GM12865 (cell line): ENCODE measurements around the gene DAPK1.

ENCODE experiments used
- DNase-seq: peaks from one replicate; pipeline ENCODE4 v3.0.0; 2010; ENCODE audit warnings: low read depth
- H3K4me3 ChIP-seq: 2 replicates; pipeline ENCODE4 v1.5.1; 2011; ENCODE audit warnings: mild to moderate bottlenecking, low read depth, low read length, control low read depth
- CTCF ChIP-seq: IDR thresholded peaks from 2 replicates; pipeline ENCODE4 v1.5.1; 2011; ENCODE audit warnings: low read length, control low read depth, low read depth, inconsistent platforms; ENCODE audit not compliant: insufficient read depth; ENCODE audit errors: missing control alignments

The DAPK1 gene

GRCh38 chr9:87698069-87698809 is 200.6 kb downstream of the DAPK1 start:
- no peak overlapping the region for H3K4me3 ChIP-seq
- no peak for TF ChIP-seq CTCF
- no peak for DNase-seq

GRCh38 chr9:87699835-87700234 is 202.2 kb downstream of the DAPK1 start:
- H3K4me3 ChIP-seq, result no peak overlapping the region
- no peak for DNase-seq
- no peak for TF ChIP-seq CTCF

- no peak for DNase-seq
- no peak for TF ChIP-seq CTCF
- H3K4me3 ChIP-seq, result no peak overlapping the region
Observed at GRCh38 chr9:87701491-87701890, 203.8 kb downstream of the DAPK1 start.

GRCh38 chr9:87701931-87702421 is 204.3 kb downstream of the DAPK1 start:
- no peak for DNase-seq
- TF ChIP-seq CTCF, result no peak
- no peak overlapping the region for H3K4me3 ChIP-seq

- TF ChIP-seq CTCF, result no peak
- no peak for DNase-seq
- no peak overlapping the region for H3K4me3 ChIP-seq
Observed at GRCh38 chr9:87702921-87703320, 205.3 kb downstream of the DAPK1 start.

- no peak for TF ChIP-seq CTCF
- no peak for DNase-seq
- no peak overlapping the region for H3K4me3 ChIP-seq
Observed at GRCh38 chr9:87703636-87704276, 206.1 kb downstream of the DAPK1 start.
